H9 (cell line): ENCODE results near the gene CREB5. TPM values are rescaled to one million over a fixed set of nuclear protein-coding genes. Genes with fewer than 3 reads are reported as not detected.

ENCODE experiments used
- DNase-seq: peaks from one replicate; pipeline ENCODE4 v3.0.0-alpha.2; 2017
- H2AFZ ChIP-seq: one replicate; pipeline ENCODE4 v1.6.1; 2013; ENCODE audit warnings: mild to moderate bottlenecking, low read length, control low read depth, moderate library complexity
- H2AK5ac ChIP-seq: 2 replicates; pipeline ENCODE4 v1.6.1; 2013; ENCODE audit warnings: low read length, control low read depth, mixed read lengths; ENCODE audit not compliant: insufficient read length
- H2BK120ac ChIP-seq: one replicate; pipeline ENCODE4 v1.6.1; 2013; ENCODE audit warnings: low read depth, mild to moderate bottlenecking, low read length, control low read depth, inconsistent platforms; ENCODE audit not compliant: poor library complexity, severe bottlenecking
- H2BK12ac ChIP-seq: 2 replicates; pipeline ENCODE4 v1.6.1; 2013; ENCODE audit warnings: low read length, control low read depth, mixed read lengths, low read depth; ENCODE audit not compliant: insufficient read length
- H2BK15ac ChIP-seq: 2 replicates; pipeline ENCODE4 v1.6.1; 2013; ENCODE audit warnings: low read depth, low read length, control low read depth
- H2BK20ac ChIP-seq: one replicate; pipeline ENCODE4 v1.6.1; 2013; ENCODE audit warnings: low read depth, mild to moderate bottlenecking, low read length, control low read depth, inconsistent platforms; ENCODE audit not compliant: poor library complexity, severe bottlenecking
- H2BK5ac ChIP-seq: 2 replicates; pipeline ENCODE4 v1.6.1; 2013; ENCODE audit warnings: low read length, control low read depth, mixed read lengths; ENCODE audit not compliant: insufficient read length
- H3K14ac ChIP-seq: 2 replicates; pipeline ENCODE4 v1.6.1; 2013; ENCODE audit warnings: low read length, control low read depth; ENCODE audit not compliant: insufficient read depth
- H3K18ac ChIP-seq: 2 replicates; pipeline ENCODE4 v1.6.1; 2013; ENCODE audit warnings: low read depth, mild to moderate bottlenecking, mixed read lengths, low read length, control low read depth; ENCODE audit not compliant: insufficient read length
- H3K23ac ChIP-seq: 2 replicates; pipeline ENCODE4 v1.6.1; 2013; ENCODE audit warnings: low read length, control low read depth, mixed read lengths, low read depth; ENCODE audit not compliant: insufficient read length
- H3K23me2 ChIP-seq: 2 replicates; pipeline ENCODE4 v1.6.1; 2013; ENCODE audit warnings: low read depth, mild to moderate bottlenecking, mixed read lengths, low read length, control low read depth; ENCODE audit not compliant: insufficient read length, poor library complexity, severe bottlenecking
- H3K27ac ChIP-seq: 2 replicates; pipeline ENCODE4 v1.5.1; 2013; ENCODE audit warnings: low read length, control low read depth, mixed read lengths, low read depth; ENCODE audit not compliant: insufficient read length
- H3K27me3 ChIP-seq: 2 replicates; pipeline ENCODE4 v1.6.1; 2013; ENCODE audit warnings: low read length, control low read depth, inconsistent platforms; ENCODE audit not compliant: insufficient read depth
- H3K4ac ChIP-seq: 2 replicates; pipeline ENCODE4 v1.6.1; 2013; ENCODE audit warnings: low read depth, mild to moderate bottlenecking, control low read depth, inconsistent platforms, low read length, moderate library complexity
- H3K4me1 ChIP-seq: 2 replicates; pipeline ENCODE4 v1.6.1; 2013; ENCODE audit warnings: low read length, control low read depth, inconsistent platforms; ENCODE audit not compliant: insufficient read depth
- H3K4me2 ChIP-seq: 2 replicates; pipeline ENCODE4 v1.6.1; 2013; ENCODE audit warnings: low read length, control low read depth, mixed read lengths; ENCODE audit not compliant: insufficient read length, insufficient read depth
- H3K56ac ChIP-seq: 2 replicates; pipeline ENCODE4 v1.6.1; 2013; ENCODE audit warnings: low read depth, mild to moderate bottlenecking, mixed read lengths, low read length, control low read depth; ENCODE audit not compliant: insufficient read length
- H3K79me1 ChIP-seq: 2 replicates; pipeline ENCODE4 v1.6.1; 2013; ENCODE audit warnings: low read depth, mild to moderate bottlenecking, moderate library complexity, low read length, control low read depth, inconsistent platforms; ENCODE audit not compliant: insufficient read depth, poor library complexity, severe bottlenecking
- H3K79me2 ChIP-seq: 2 replicates; pipeline ENCODE4 v1.6.1; 2013; ENCODE audit warnings: low read length, control low read depth, inconsistent platforms; ENCODE audit not compliant: insufficient read depth
- H3K9ac ChIP-seq: 2 replicates; pipeline ENCODE4 v1.6.1; 2013; ENCODE audit warnings: low read length, control low read depth, mixed read lengths; ENCODE audit not compliant: insufficient read length; ENCODE audit errors: extremely low read depth
- H3K9me3 ChIP-seq: one replicate; pipeline ENCODE4 v1.6.1; 2013; ENCODE audit warnings: low read depth, low read length, inconsistent platforms; ENCODE audit not compliant: control insufficient read depth
- H3T11ph ChIP-seq: one replicate; pipeline ENCODE4 v1.6.1; 2013; ENCODE audit warnings: mild to moderate bottlenecking, low read length, control low read depth, inconsistent platforms
- H4K20me1 ChIP-seq: one replicate; pipeline ENCODE4 v1.6.1; 2013; ENCODE audit not compliant: control insufficient read depth, insufficient read length, insufficient read depth
- H4K5ac ChIP-seq: 2 replicates; pipeline ENCODE4 v1.6.1; 2013; ENCODE audit warnings: low read depth, mild to moderate bottlenecking, mixed read lengths, low read length, control low read depth; ENCODE audit not compliant: insufficient read length
- H4K8ac ChIP-seq: replicated peaks from 2 replicates; pipeline ENCODE4 v1.6.1; 2013; ENCODE audit warnings: low read length, control low read depth, mixed read lengths, low read depth; ENCODE audit not compliant: insufficient read length
- H4K91ac ChIP-seq: 2 replicates; pipeline ENCODE4 v1.6.1; 2013; ENCODE audit warnings: low read depth, mild to moderate bottlenecking, moderate library complexity, mixed read lengths, low read length, control low read depth; ENCODE audit not compliant: insufficient read length
- H3K27ac Mint-ChIP-seq, 3 experiments: 2 replicates in 2 of 3; 3 replicates in 1 of 3; pipeline ENCODE4 v1.8.0; 2020 to 2021; ENCODE audit warnings: mixed read lengths in 3 of 3, mild to moderate bottlenecking in 1 of 3, moderate library complexity in 1 of 3
- H3K27me3 Mint-ChIP-seq: 2 replicates; pipeline ENCODE4 v1.8.0; 2021; ENCODE audit warnings: low read depth, mild to moderate bottlenecking, moderate library complexity, mixed read lengths
- H3K36me3 Mint-ChIP-seq, 3 experiments: 2 replicates in 2 of 3; 3 replicates in 1 of 3; pipeline ENCODE4 v1.8.0; 2020 to 2021; ENCODE audit warnings: low read depth in 3 of 3, mixed read lengths in 3 of 3; ENCODE audit not compliant: insufficient read depth in 1 of 3
- H3K4me1 Mint-ChIP-seq, 2 experiments: 2 replicates each; pipeline ENCODE4 v1.8.0; 2020; ENCODE audit warnings: mixed read lengths in 2 of 2
- H3K4me3 Mint-ChIP-seq, 2 experiments: 2 replicates in 1 of 2; 3 replicates in 1 of 2; pipeline ENCODE4 v1.8.0; 2020 to 2021; ENCODE audit warnings: mild to moderate bottlenecking in 2 of 2, mixed read lengths in 2 of 2, moderate library complexity in 1 of 2
- H3K9me3 Mint-ChIP-seq, 2 experiments: 2 replicates in 1 of 2; 3 replicates in 1 of 2; pipeline ENCODE4 v1.8.0; 2020; ENCODE audit warnings: mild to moderate bottlenecking in 2 of 2, mixed read lengths in 2 of 2, moderate library complexity in 1 of 2
- CTCF ChIP-seq: fragments of 200-600 bp; sonication (generic); conservative IDR thresholded peaks from 3 replicates; pipeline ENCODE4 v1.8.0; 2021; ENCODE audit warnings: antibody characterized with exemption, mild to moderate bottlenecking
- WGBS: extraction: QIAGEN DNeasy Blood & Tissue Kit; methylation state at CpG from one replicate; pipeline ENCODE4 v1.1.7; 2013; ENCODE audit warnings: missing lambda C conversion rate, low lambda C conversion rate, mixed read lengths; ENCODE audit not compliant: insufficient read length; ENCODE audit errors: extremely low coverage; 5-methylcytosine and 5-hydroxymethylcytosine counted together
- total RNA-seq: library from RNA; stranded (reverse); gene quantifications from 2 replicates; pipeline ENCODE4 v1.2.1, GENCODE V29; 2021

Gene CREB5
- total RNA-seq, 1 experiment from 2014 or later: 4.0 TPM

- no peak overlapping the region for H3T11ph ChIP-seq
- H4K91ac ChIP-seq: no peak overlapping the region
- H3K9ac ChIP-seq: no peak overlapping the region
- H3K27ac Mint-ChIP-seq: no peak overlapping the region
- no peak overlapping the region for H3K23ac ChIP-seq
- peaks cover 21 to 29% of the 10 kb centered on the region in 2 experiments for H3K4me1 Mint-ChIP-seq
- no peak overlapping the region for H3K56ac ChIP-seq
- no peak overlapping the region for H3K27ac ChIP-seq
- no peak overlapping the region for H2BK120ac ChIP-seq
- no peak for DNase-seq
- H2BK5ac ChIP-seq: no peak overlapping the region
- WGBS: no CpG with 5 or more reads among the region's 2 CpGs
- no peaks in the 10 kb centered on the region for H3K79me2 ChIP-seq
- H3K4me3 Mint-ChIP-seq: no peak overlapping the region
- H3K14ac ChIP-seq: no peak overlapping the region
- H4K8ac ChIP-seq: no peak overlapping the region
- H3K36me3 Mint-ChIP-seq: no peaks in the 10 kb centered on the region
- TF ChIP-seq CTCF: no peak
- no peaks in the 10 kb centered on the region for H4K20me1 ChIP-seq
- no peak overlapping the region for H3K4ac ChIP-seq
- no peak overlapping the region for H2BK12ac ChIP-seq
- H3K23me2 ChIP-seq: no peaks in the 10 kb centered on the region
- no peaks in the 10 kb centered on the region; the same call in 1 of the 2 replicates for H3K27me3 ChIP-seq
- H3K4me1 ChIP-seq: no peaks in the 10 kb centered on the region
- peaks cover 16% of the 10 kb centered on the region for H3K27me3 Mint-ChIP-seq
- H3K9me3 Mint-ChIP-seq: no peaks in the 10 kb centered on the region
- H3K18ac ChIP-seq: no peak overlapping the region
- H2AFZ ChIP-seq: no peak overlapping the region
- no peaks in the 10 kb centered on the region for H3K79me1 ChIP-seq
- H2BK15ac ChIP-seq: no peak overlapping the region
- H3K9me3 ChIP-seq: no peaks in the 10 kb centered on the region
- no peak overlapping the region for H2BK20ac ChIP-seq
- no peak overlapping the region for H4K5ac ChIP-seq
- no peak overlapping the region for H3K4me2 ChIP-seq
- H2AK5ac ChIP-seq: no peak overlapping the region
Measured at GRCh38 chr7:28792858-28793257, 380.5 kb downstream of the CREB5 start.
